ENCODE data around the gene RUBCN. TPM values are rescaled to one million over a fixed set of nuclear protein-coding genes. Genes with fewer than 3 reads are reported as not detected.
"Not testable (repeated sequence)": the region's sequence is repeated elsewhere in the genome, so short reads cannot be mapped to it uniquely, and the experiment has no call there.

RUBCN gene
- total RNA-seq, 1 experiment from 2014 or later, result 9.4 TPM

GRCh38 chr3:197663367-197664140, 73.2 kb downstream of the RUBCN start:
- DNase-seq (ENCODE audit: low spot score); in situ Hi-C loops (cut with HindIII; ENCODE audit: low sequenced_read_pairs): not testable (repeated sequence)

- in situ Hi-C loops (cut with HindIII; ENCODE audit: low sequenced_read_pairs), result not testable (repeated sequence)
These were observed 74.4 kb downstream of the RUBCN start for GRCh38 chr3:197662352-197662751.

GRCh38 chr3:197661874-197662273, 74.8 kb downstream of the RUBCN start:
- in situ Hi-C loops (cut with HindIII; ENCODE audit: low sequenced_read_pairs), result not testable (repeated sequence)

More at GRCh38 chr3:197662352-197662751, 74.4 kb downstream of the RUBCN start:
- DNase-seq (ENCODE audit: low spot score), result not testable (repeated sequence)

GRCh38 chr3:197661234-197661834, 75.4 kb downstream of the RUBCN start:
- in situ Hi-C loops (cut with HindIII; ENCODE audit: low sequenced_read_pairs); DNase-seq (ENCODE audit: low spot score): not testable (repeated sequence)

More at GRCh38 chr3:197661874-197662273, 74.8 kb downstream of the RUBCN start:
- not testable (repeated sequence) for DNase-seq (ENCODE audit: low spot score)

- DNase-seq (ENCODE audit: low spot score); in situ Hi-C loops (cut with HindIII; ENCODE audit: low sequenced_read_pairs): not testable (repeated sequence)
These were observed 77.0 kb downstream of the RUBCN start for GRCh38 chr3:197659701-197660100.

GRCh38 chr3:197659144-197659543, 77.6 kb downstream of the RUBCN start:
- DNase-seq (ENCODE audit: low spot score); in situ Hi-C loops (cut with HindIII; ENCODE audit: low sequenced_read_pairs): not testable (repeated sequence)

- DNase-seq (ENCODE audit: low spot score); in situ Hi-C loops (cut with HindIII; ENCODE audit: low sequenced_read_pairs): not testable (repeated sequence)
These were observed 78.0 kb downstream of the RUBCN start for GRCh38 chr3:197658706-197659105.

- in situ Hi-C loops (cut with HindIII; ENCODE audit: low sequenced_read_pairs); DNase-seq (ENCODE audit: low spot score): not testable (repeated sequence)
These were observed 79.0 kb downstream of the RUBCN start for GRCh38 chr3:197657541-197658292.

- in situ Hi-C loops (cut with HindIII; ENCODE audit: low sequenced_read_pairs); DNase-seq (ENCODE audit: low spot score): not testable (repeated sequence)
These were observed 79.7 kb downstream of the RUBCN start for GRCh38 chr3:197656960-197657359.

GRCh38 chr3:197656129-197656528, 80.6 kb downstream of the RUBCN start:
- in situ Hi-C loops (cut with HindIII; ENCODE audit: low sequenced_read_pairs); DNase-seq (ENCODE audit: low spot score): not testable (repeated sequence)

GRCh38 chr3:197654998-197655330, 81.7 kb downstream of the RUBCN start:
- in situ Hi-C loops (cut with HindIII; ENCODE audit: low sequenced_read_pairs), result not testable (repeated sequence)

GRCh38 chr3:197654090-197654997, 82.4 kb downstream of the RUBCN start:
- in situ Hi-C loops (cut with HindIII; ENCODE audit: low sequenced_read_pairs); DNase-seq (ENCODE audit: low spot score): not testable (repeated sequence)

More at GRCh38 chr3:197654998-197655330, 81.7 kb downstream of the RUBCN start:
- not testable (repeated sequence) for DNase-seq (ENCODE audit: low spot score)

GRCh38 chr3:197652860-197653259, 83.8 kb downstream of the RUBCN start:
- in situ Hi-C loops (cut with HindIII; ENCODE audit: low sequenced_read_pairs); DNase-seq (ENCODE audit: low spot score): not testable (repeated sequence)

- DNase-seq (ENCODE audit: low spot score); in situ Hi-C loops (cut with HindIII; ENCODE audit: low sequenced_read_pairs): not testable (repeated sequence)
These were observed 89.1 kb downstream of the RUBCN start for GRCh38 chr3:197647649-197648048.

GRCh38 chr3:197647191-197647590, 89.5 kb downstream of the RUBCN start:
- in situ Hi-C loops (cut with HindIII; ENCODE audit: low sequenced_read_pairs); DNase-seq (ENCODE audit: low spot score): not testable (repeated sequence)

- in situ Hi-C loops (cut with HindIII; ENCODE audit: low sequenced_read_pairs); DNase-seq (ENCODE audit: low spot score): not testable (repeated sequence)
These were observed 90.4 kb downstream of the RUBCN start for GRCh38 chr3:197646294-197646693.

- DNase-seq (ENCODE audit: low spot score); in situ Hi-C loops (cut with HindIII; ENCODE audit: low sequenced_read_pairs): not testable (repeated sequence)
These were observed 99.1 kb downstream of the RUBCN start for GRCh38 chr3:197637556-197637955.

GRCh38 chr3:197631989-197632388, 104.7 kb downstream of the RUBCN start:
- DNase-seq (ENCODE audit: low spot score), result peak; percentile 41
- in situ Hi-C loops (cut with HindIII; ENCODE audit: low sequenced_read_pairs), result not testable (repeated sequence)

Measured in G401 (cell line).